ENCODE results near the gene TCN2. TPM values are rescaled to one million over a fixed set of nuclear protein-coding genes. Genes with fewer than 3 reads are reported as not detected.

The TCN2 gene
- total and polyA plus RNA-seq, 9 of the 15 experiments (the other 6 are each of a cell fraction or from before 2014, with no cell fraction given), result 0.88 to 5.4 (median 1.7) TPM

DNA sequence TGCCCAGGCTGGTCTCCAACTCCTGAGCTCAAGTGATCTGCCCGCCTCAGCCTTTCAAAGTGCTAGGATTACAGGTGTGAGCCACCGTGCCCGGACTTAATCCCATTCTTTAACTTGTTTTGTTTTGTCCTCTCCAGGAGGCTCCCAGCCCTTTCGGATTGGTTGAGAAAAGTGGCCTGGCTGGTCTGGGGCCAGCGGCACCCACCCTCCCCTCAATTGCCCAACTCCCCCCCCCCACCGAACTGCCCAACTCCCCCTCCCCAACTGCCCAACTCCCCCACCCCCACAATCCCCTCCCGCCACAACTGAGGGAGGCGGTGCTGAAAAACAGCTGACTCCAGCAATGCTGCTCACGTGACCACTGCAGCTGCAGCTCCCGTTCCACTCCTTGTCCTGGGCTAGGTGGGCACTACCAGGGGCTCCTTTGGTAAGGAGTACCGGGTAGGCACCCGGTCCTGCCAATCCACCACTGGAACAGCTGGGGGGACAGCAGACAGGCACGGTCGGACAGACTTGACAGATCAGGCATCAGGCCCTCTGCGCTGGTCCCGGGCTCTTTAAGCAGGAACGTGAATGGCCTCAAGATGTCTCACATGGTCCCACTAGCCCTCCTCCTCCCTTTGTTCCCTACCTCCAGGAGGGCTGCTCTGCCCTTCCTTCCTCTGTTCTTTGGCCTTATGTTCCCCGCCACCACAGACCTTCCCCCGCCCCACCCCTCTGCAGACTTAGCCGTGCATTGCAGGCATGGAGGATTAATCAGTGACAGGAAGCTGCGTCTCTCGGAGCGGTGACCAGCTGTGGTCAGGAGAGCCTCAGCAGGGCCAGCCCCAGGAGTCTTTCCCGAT, at the start of gene TCN2 (continued):
- TF ChIP-seq, protein P1, sequence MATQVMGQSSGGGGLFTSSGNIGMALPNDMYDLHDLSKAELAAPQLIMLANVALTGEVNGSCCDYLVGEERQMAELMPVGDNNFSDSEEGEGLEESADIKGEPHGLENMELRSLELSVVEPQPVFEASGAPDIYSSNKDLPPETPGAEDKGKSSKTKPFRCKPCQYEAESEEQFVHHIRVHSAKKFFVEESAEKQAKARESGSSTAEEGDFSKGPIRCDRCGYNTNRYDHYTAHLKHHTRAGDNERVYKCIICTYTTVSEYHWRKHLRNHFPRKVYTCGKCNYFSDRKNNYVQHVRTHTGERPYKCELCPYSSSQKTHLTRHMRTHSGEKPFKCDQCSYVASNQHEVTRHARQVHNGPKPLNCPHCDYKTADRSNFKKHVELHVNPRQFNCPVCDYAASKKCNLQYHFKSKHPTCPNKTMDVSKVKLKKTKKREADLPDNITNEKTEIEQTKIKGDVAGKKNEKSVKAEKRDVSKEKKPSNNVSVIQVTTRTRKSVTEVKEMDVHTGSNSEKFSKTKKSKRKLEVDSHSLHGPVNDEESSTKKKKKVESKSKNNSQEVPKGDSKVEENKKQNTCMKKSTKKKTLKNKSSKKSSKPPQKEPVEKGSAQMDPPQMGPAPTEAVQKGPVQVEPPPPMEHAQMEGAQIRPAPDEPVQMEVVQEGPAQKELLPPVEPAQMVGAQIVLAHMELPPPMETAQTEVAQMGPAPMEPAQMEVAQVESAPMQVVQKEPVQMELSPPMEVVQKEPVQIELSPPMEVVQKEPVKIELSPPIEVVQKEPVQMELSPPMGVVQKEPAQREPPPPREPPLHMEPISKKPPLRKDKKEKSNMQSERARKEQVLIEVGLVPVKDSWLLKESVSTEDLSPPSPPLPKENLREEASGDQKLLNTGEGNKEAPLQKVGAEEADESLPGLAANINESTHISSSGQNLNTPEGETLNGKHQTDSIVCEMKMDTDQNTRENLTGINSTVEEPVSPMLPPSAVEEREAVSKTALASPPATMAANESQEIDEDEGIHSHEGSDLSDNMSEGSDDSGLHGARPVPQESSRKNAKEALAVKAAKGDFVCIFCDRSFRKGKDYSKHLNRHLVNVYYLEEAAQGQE (IDR thresholded peaks at IDR 0.05; ENCODE audit: borderline replicate concordance), result peak; percentile 49
- TF ChIP-seq, protein P1 (CRISPR knock-in tag; IDR thresholded peaks at IDR 0.05; ENCODE audit: low read depth), result no peak
- TF ChIP-seq, protein P2, sequence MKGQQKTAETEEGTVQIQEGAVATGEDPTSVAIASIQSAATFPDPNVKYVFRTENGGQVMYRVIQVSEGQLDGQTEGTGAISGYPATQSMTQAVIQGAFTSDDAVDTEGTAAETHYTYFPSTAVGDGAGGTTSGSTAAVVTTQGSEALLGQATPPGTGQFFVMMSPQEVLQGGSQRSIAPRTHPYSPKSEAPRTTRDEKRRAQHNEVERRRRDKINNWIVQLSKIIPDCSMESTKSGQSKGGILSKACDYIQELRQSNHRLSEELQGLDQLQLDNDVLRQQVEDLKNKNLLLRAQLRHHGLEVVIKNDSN (CRISPR knock-in tag; IDR thresholded peaks at IDR 0.05), result peak; percentile 91
- 0 out of 2 replicates have a peak, but pooled peaks have one; percentile 36 for TF ChIP-seq MAFG (tag; conservative IDR thresholded peaks at IDR 0.05)
- TF ChIP-seq C11orf30 (IDR thresholded peaks at IDR 0.05; ENCODE audit: low read depth), result peak; percentile 75
- TF ChIP-seq, protein P3, sequence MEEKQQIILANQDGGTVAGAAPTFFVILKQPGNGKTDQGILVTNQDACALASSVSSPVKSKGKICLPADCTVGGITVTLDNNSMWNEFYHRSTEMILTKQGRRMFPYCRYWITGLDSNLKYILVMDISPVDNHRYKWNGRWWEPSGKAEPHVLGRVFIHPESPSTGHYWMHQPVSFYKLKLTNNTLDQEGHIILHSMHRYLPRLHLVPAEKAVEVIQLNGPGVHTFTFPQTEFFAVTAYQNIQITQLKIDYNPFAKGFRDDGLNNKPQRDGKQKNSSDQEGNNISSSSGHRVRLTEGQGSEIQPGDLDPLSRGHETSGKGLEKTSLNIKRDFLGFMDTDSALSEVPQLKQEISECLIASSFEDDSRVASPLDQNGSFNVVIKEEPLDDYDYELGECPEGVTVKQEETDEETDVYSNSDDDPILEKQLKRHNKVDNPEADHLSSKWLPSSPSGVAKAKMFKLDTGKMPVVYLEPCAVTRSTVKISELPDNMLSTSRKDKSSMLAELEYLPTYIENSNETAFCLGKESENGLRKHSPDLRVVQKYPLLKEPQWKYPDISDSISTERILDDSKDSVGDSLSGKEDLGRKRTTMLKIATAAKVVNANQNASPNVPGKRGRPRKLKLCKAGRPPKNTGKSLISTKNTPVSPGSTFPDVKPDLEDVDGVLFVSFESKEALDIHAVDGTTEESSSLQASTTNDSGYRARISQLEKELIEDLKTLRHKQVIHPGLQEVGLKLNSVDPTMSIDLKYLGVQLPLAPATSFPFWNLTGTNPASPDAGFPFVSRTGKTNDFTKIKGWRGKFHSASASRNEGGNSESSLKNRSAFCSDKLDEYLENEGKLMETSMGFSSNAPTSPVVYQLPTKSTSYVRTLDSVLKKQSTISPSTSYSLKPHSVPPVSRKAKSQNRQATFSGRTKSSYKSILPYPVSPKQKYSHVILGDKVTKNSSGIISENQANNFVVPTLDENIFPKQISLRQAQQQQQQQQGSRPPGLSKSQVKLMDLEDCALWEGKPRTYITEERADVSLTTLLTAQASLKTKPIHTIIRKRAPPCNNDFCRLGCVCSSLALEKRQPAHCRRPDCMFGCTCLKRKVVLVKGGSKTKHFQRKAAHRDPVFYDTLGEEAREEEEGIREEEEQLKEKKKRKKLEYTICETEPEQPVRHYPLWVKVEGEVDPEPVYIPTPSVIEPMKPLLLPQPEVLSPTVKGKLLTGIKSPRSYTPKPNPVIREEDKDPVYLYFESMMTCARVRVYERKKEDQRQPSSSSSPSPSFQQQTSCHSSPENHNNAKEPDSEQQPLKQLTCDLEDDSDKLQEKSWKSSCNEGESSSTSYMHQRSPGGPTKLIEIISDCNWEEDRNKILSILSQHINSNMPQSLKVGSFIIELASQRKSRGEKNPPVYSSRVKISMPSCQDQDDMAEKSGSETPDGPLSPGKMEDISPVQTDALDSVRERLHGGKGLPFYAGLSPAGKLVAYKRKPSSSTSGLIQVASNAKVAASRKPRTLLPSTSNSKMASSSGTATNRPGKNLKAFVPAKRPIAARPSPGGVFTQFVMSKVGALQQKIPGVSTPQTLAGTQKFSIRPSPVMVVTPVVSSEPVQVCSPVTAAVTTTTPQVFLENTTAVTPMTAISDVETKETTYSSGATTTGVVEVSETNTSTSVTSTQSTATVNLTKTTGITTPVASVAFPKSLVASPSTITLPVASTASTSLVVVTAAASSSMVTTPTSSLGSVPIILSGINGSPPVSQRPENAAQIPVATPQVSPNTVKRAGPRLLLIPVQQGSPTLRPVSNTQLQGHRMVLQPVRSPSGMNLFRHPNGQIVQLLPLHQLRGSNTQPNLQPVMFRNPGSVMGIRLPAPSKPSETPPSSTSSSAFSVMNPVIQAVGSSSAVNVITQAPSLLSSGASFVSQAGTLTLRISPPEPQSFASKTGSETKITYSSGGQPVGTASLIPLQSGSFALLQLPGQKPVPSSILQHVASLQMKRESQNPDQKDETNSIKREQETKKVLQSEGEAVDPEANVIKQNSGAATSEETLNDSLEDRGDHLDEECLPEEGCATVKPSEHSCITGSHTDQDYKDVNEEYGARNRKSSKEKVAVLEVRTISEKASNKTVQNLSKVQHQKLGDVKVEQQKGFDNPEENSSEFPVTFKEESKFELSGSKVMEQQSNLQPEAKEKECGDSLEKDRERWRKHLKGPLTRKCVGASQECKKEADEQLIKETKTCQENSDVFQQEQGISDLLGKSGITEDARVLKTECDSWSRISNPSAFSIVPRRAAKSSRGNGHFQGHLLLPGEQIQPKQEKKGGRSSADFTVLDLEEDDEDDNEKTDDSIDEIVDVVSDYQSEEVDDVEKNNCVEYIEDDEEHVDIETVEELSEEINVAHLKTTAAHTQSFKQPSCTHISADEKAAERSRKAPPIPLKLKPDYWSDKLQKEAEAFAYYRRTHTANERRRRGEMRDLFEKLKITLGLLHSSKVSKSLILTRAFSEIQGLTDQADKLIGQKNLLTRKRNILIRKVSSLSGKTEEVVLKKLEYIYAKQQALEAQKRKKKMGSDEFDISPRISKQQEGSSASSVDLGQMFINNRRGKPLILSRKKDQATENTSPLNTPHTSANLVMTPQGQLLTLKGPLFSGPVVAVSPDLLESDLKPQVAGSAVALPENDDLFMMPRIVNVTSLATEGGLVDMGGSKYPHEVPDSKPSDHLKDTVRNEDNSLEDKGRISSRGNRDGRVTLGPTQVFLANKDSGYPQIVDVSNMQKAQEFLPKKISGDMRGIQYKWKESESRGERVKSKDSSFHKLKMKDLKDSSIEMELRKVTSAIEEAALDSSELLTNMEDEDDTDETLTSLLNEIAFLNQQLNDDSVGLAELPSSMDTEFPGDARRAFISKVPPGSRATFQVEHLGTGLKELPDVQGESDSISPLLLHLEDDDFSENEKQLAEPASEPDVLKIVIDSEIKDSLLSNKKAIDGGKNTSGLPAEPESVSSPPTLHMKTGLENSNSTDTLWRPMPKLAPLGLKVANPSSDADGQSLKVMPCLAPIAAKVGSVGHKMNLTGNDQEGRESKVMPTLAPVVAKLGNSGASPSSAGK (IDR thresholded peaks at IDR 0.05), result peak; percentile 45

Measured in K562 (cell line).